Gastrocnemius medialis (tissue), 4 donors: ENCODE measurements around the gene SPIRE2.

Experiments
- CTCF ChIP-seq, 5 experiments: fragments of 450-650 bp in 3 of 5; fragments of 200-600 bp in 2 of 5; sonication (generic) in 2 of 5; IDR thresholded peaks in 4 of 5; conservative IDR thresholded peaks in 1 of 5; 1 replicate in 4 of 5; 2 replicates in 1 of 5; pipeline ENCODE4 v1.5.1; 2016 to 2019; ENCODE audit warnings: antibody characterized with exemption in 5 of 5, mild to moderate bottlenecking in 3 of 5, moderate library complexity in 3 of 5
- POLR2A ChIP-seq, 2 donors: fragments of 450-650 bp; IDR thresholded peaks; one replicate each; pipeline ENCODE4 v1.6.1; 2017; ENCODE audit warnings: antibody characterized with exemption in 2 of 2, mild to moderate bottlenecking in 2 of 2, moderate library complexity in 2 of 2

GRCh38 chr16:89798832-89799370 is 29.4 kb upstream of the SPIRE2 start:
- TF ChIP-seq CTCF (IDR thresholded peaks at IDR 0.05 in 4 of 5, conservative IDR thresholded peaks at IDR 0.05 in 1 of 5) (no peak), POLR2A (IDR thresholded peaks at IDR 0.05) (no peak)
